Ishikawa (cell line): ENCODE results near the gene NFX1.

Experiments used
- CEBPB ChIP-seq: IDR thresholded peaks from 2 replicates; pipeline ENCODE4 v1.6.1; 2012
- CREB1 ChIP-seq: IDR thresholded peaks from 2 replicates; pipeline ENCODE4 v1.6.1; 2012; ENCODE audit warnings: low read depth

DNA sequence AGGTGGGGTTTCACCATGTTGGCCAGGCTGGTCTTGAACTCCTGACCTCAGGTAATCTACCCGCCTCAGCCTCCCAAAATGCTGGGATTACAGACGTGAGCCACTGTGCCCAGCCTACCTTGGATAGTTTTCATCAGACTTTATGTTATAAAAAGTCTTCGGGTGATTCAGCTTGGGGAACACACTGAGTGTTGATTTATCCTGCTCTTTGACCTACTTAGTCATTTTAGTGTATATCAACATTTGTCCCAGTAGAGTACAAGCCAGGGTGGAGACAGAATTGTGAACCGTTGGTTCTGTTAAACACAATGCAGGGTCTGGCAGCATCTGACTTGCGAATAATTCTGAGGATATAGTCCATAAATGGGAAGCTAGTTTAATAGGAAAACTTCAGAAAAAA is 39.7 kb downstream of the NFX1 start:
- TF ChIP-seq CEBPB (no peak), CREB1 (no peak)
